GM12878 (cell line): ENCODE measurements around the gene CFAP54. TPM values are rescaled to one million over a fixed set of nuclear protein-coding genes. Genes with fewer than 3 reads are reported as not detected.

Source experiments
- ATAC-seq: fragments of 200-7000 bp; cut with Tn5 transposase; 3 replicates; pipeline ENCODE4 v1.9.1; 2020; ENCODE audit warnings: mild to moderate bottlenecking, moderate library complexity
- BruUV-seq: library from RNA; stranded (reverse); fragments of 400-500 nt; replicated peaks from 2 replicates; lab custom pipeline; 2021; lab: Mats Ljungman, UMichigan
- CTCF ChIA-PET: fragments of 300-600 bp; sonication (Branson Sonifier 250); formaldehyde crosslinking; extraction: SDS; loops from one replicate; lab custom pipeline; 2021; ENCODE audit warnings: inconsistent platforms; lab: Yijun Ruan, JAX
- POLR2A ChIA-PET: fragments of 350-600 bp; formaldehyde crosslinking; extraction: SDS; loops from one replicate; lab custom pipeline; 2021; ENCODE audit warnings: inconsistent platforms; lab: Charles Lee
- RAD21 ChIA-PET: fragments of 300-600 bp; sonication (Branson Sonifier 250); formaldehyde crosslinking; loops from one replicate; lab custom pipeline; 2023; ENCODE audit warnings: antibody characterized with exemption; ENCODE audit not compliant: unreplicated experiment; lab: Charles Lee
- SMC1A ChIA-PET: fragments of 300-600 bp; sonication (Branson Sonifier 250); formaldehyde crosslinking; loops from one replicate; lab custom pipeline; 2023; ENCODE audit not compliant: unreplicated experiment, uncharacterized antibody; lab: Charles Lee
- DNase-seq: peaks from one replicate; pipeline ENCODE4 v3.0.0-alpha.2; 2011; ENCODE audit warnings: low read depth, low spot score
- FAIRE-seq: peaks from 3 replicates; lab custom pipeline; 2011; peaks lifted over from hg19 to GRCh38; lab: Jason Lieb, UNC
- H2AFZ ChIP-seq: 2 replicates; pipeline ENCODE4 v1.6.0; 2011; ENCODE audit warnings: low read depth, low read length, control low read depth; ENCODE audit not compliant: control insufficient read depth
- H3K27ac ChIP-seq: 2 replicates; pipeline ENCODE4 v1.5.1; 2011; ENCODE audit warnings: control low read depth; ENCODE audit not compliant: control insufficient read depth, insufficient read depth
- H3K27me3 ChIP-seq, 2 experiments: replicated peaks in 1 of 2; 2 replicates each; pipeline versions ENCODE4 v1.6.0 to v1.6.1; 2011; ENCODE audit warnings: low read length in 1 of 2; ENCODE audit not compliant: control insufficient read depth in 2 of 2, insufficient read depth in 2 of 2
- H3K36me3 ChIP-seq, 2 experiments: 2 replicates each; pipeline ENCODE4 v1.5.1; 2011; ENCODE audit warnings: low read length in 1 of 2; ENCODE audit not compliant: control insufficient read depth in 2 of 2, insufficient read depth in 2 of 2
- H3K4me1 ChIP-seq: 2 replicates; pipeline ENCODE4 v1.6.1; 2011; ENCODE audit warnings: mild to moderate bottlenecking, low read length, moderate library complexity, mixed read lengths; ENCODE audit not compliant: control insufficient read depth, insufficient read depth
- H3K4me2 ChIP-seq: 2 replicates; pipeline ENCODE4 v1.6.0; 2011; ENCODE audit warnings: control low read depth; ENCODE audit not compliant: control insufficient read depth, insufficient read depth
- H3K4me3 ChIP-seq: fragments of 200-600 bp; sonication (generic); 2 replicates; pipeline ENCODE4 v1.5.1; 2016
- H3K79me2 ChIP-seq: 2 replicates; pipeline ENCODE4 v1.6.0; 2011; ENCODE audit warnings: low read length; ENCODE audit not compliant: control insufficient read depth, insufficient read depth
- H3K9ac ChIP-seq: 2 replicates; pipeline ENCODE4 v1.8.0; 2011; ENCODE audit warnings: low read length, control low read depth, mixed read lengths; ENCODE audit not compliant: control insufficient read depth, insufficient read depth
- H3K9me3 ChIP-seq: replicated peaks from 3 replicates; pipeline ENCODE4 v1.5.1; 2011; ENCODE audit warnings: mild to moderate bottlenecking, low read length; ENCODE audit not compliant: control insufficient read depth, insufficient read depth
- H4K20me1 ChIP-seq: 2 replicates; pipeline ENCODE4 v1.6.0; 2011; ENCODE audit not compliant: control insufficient read depth, insufficient read depth
- ASH2L ChIP-seq: fragments of 300-600, 200-600 bp; sonication (generic); IDR thresholded peaks from 2 replicates; pipeline ENCODE4 v1.6.1; 2017; ENCODE audit warnings: low read depth, mild to moderate bottlenecking, borderline replicate concordance
- CHD1 ChIP-seq: IDR thresholded peaks from 2 replicates; pipeline ENCODE4 v1.6.1; 2012; ENCODE audit warnings: low read depth, low read length, improper control_type of control experiment
- GABPA ChIP-seq: IDR thresholded peaks from 2 replicates; pipeline ENCODE4 v1.6.1; 2014; ENCODE audit warnings: antibody characterized with exemption, low read depth, mild to moderate bottlenecking, inconsistent platforms
- HDAC2 ChIP-seq: fragments of 200-600 bp; sonication (generic); IDR thresholded peaks from 2 replicates; pipeline ENCODE4 v1.6.1; 2017
- HSF1 ChIP-seq: fragments of 150-350 bp; IDR thresholded peaks from 2 replicates; pipeline ENCODE4 v1.6.1; 2014; ENCODE audit warnings: mild to moderate bottlenecking, low read depth, low read length
- JUNB ChIP-seq: IDR thresholded peaks from 2 replicates; pipeline ENCODE4 v1.6.1; 2016; ENCODE audit warnings: antibody characterized with exemption, mild to moderate bottlenecking
- MYC ChIP-seq: IDR thresholded peaks from 2 replicates; pipeline ENCODE4 v1.6.1; 2011; ENCODE audit warnings: mild to moderate bottlenecking, low read length, moderate library complexity, inconsistent platforms; ENCODE audit not compliant: insufficient read depth, insufficient replicate concordance, insufficient read length, severe bottlenecking
- RELA ChIP-seq: fragments of 450-650 bp; IDR thresholded peaks from 2 replicates; pipeline ENCODE4 v1.8.0; 2014; ENCODE audit warnings: borderline replicate concordance; ENCODE audit not compliant: partially characterized antibody
- SIX5 ChIP-seq: IDR thresholded peaks from 2 replicates; pipeline ENCODE4 v1.6.1; 2011; ENCODE audit warnings: mild to moderate bottlenecking, low read depth, low read length, moderate library complexity; ENCODE audit not compliant: severe bottlenecking
- SMAD1 ChIP-seq: fragments of 450-650 bp; IDR thresholded peaks from 2 replicates; pipeline ENCODE4 v1.6.1; 2018; ENCODE audit warnings: mild to moderate bottlenecking, low read depth; ENCODE audit not compliant: partially characterized antibody
- TARDBP ChIP-seq: IDR thresholded peaks from 2 replicates; pipeline ENCODE4 v1.6.1; 2016; ENCODE audit warnings: borderline replicate concordance
- USF1 ChIP-seq: IDR thresholded peaks from 2 replicates; pipeline ENCODE4 v1.6.1; 2011; ENCODE audit warnings: borderline replicate concordance, low read depth, mild to moderate bottlenecking, moderate library complexity, mixed read lengths, low read length; ENCODE audit not compliant: insufficient read depth; ENCODE audit errors: extremely low read length
- ZNF217 ChIP-seq: fragments of 450-650 bp; IDR thresholded peaks from 2 replicates; pipeline ENCODE4 v1.6.1; 2017; ENCODE audit warnings: antibody characterized with exemption, mild to moderate bottlenecking
- in situ Hi-C: fragments of 300-500 bp; cut with MboI; formaldehyde crosslinking; loops from 9 replicates; pipeline ENCODE4 v1.14.3; 2018; ENCODE audit warnings: mixed read lengths
- intact Hi-C: fragments of 100-400 bp; cut with micrococcal nuclease; formaldehyde crosslinking; loops from one replicate; pipeline ENCODE4 v1.14.2; 2022; ENCODE audit not compliant: unreplicated experiment
- polyA plus RNA-seq, 11 experiments: library from polyadenylated mRNA; depleted of rRNA in 4 of 11; unstranded in 6 of 11; stranded (reverse) in 5 of 11; fragments of >200 nt; fragmentation: Nextera tagmentation in 4 of 11; fragmentation: Illumina TruSeq in 1 of 11; extraction: Ambion mirVana in 4 of 11; extraction: Trizol in 1 of 11; gene quantifications; 1 replicate in 1 of 11; 2 replicates in 10 of 11; pipeline versions ENCODE4 v1.2.1 to v1.2.3, GENCODE V29; 2011 to 2016; ENCODE audit warnings: inconsistent platforms in 2 of 11, missing spikeins in 2 of 11, low read depth in 1 of 11
- total RNA-seq, 4 experiments: library from RNA; depleted of rRNA in 3 of 4; stranded (reverse); fragments of >200 nt in 3 of 4; fragmentation: Illumina TruSeq in 1 of 4; extraction: Trizol in 1 of 4; gene quantifications; 2 replicates each; pipeline versions ENCODE4 v1.2.1 to v1.2.3, GENCODE V29; 2013 to 2021

The CFAP54 gene
- total and polyA plus RNA-seq, 10 of the 15 experiments (the other 5 are each of a cell fraction or from before 2014, with no cell fraction given): 0.19 to 1.5 (median 0.56) TPM

- H4K20me1 ChIP-seq: no peaks in the 10 kb centered on the region
- H3K4me3 ChIP-seq: no peak overlapping the region
- RAD21 ChIA-PET: no interaction called here
- no peak overlapping the region for H3K27ac ChIP-seq
- no TSS peak for BruUV-seq
- in situ Hi-C loops (no loop called here), intact Hi-C loops (no loop called here)
- H3K9ac ChIP-seq: no peak overlapping the region
- SMC1A ChIA-PET: interaction anchor here (0.7 kb wide), 1 partner anchor 49 kb away, joined by 3 read pairs; no protein-coding TSS in a partner anchor
- FAIRE-seq (no peak), DNase-seq (no peak), ATAC-seq (no peak)
- no peak overlapping the region for H3K4me2 ChIP-seq
- CTCF ChIA-PET: no interaction called here
- no peaks in the 10 kb centered on the region for H3K36me3 ChIP-seq
- no peaks in the 10 kb centered on the region for H3K79me2 ChIP-seq
- no peaks in the 10 kb centered on the region; the same call in 2 of the 3 replicates for H3K9me3 ChIP-seq
- peaks cover 0 to 2% of the 10 kb centered on the region in 2 experiments; a peak in 1 of 4 replicates for H3K27me3 ChIP-seq
- H3K4me1 ChIP-seq: no peaks in the 10 kb centered on the region
- no peak overlapping the region for H2AFZ ChIP-seq
- POLR2A ChIA-PET: no interaction called here
- TF ChIP-seq HSF1 (no peak), MYC (no peak), CHD1 (no peak), SMAD1 (no peak), USF1 (no peak), ZNF217 (no peak), SIX5 (no peak), TARDBP (no peak), ASH2L (no peak), JUNB (no peak), HDAC2 (no peak), GABPA (no peak), RELA (no peak)
Measured at GRCh38 chr12:96881608-96882007, 392.2 kb downstream of the CFAP54 start.
